Effector CD8-positive, alpha-beta T cell (primary cell): ENCODE data around the gene MAMDC2.
"Not testable (repeated sequence)": the region's sequence is repeated elsewhere in the genome, so short reads cannot be mapped to it uniquely, and the experiment has no call there.

Experiments
- DNase-seq: peaks from one replicate; lab custom pipeline; 2025; lab: John Stamatoyannopoulos, UW

The MAMDC2 gene

GRCh38 chr9:70038171-70038621 lies 5.5 kb upstream of the MAMDC2 start:
- not testable (repeated sequence) for DNase-seq

GRCh38 chr9:70040376-70040903 lies 3.2 kb upstream of the MAMDC2 start:
- DNase-seq, result no peak

GRCh38 chr9:70042461-70043215 lies 1.0 kb upstream of the MAMDC2 start:
- DNase-seq, result no peak

- DNase-seq, result no peak
Observed at GRCh38 chr9:70043285-70043684, 363 bp upstream of the MAMDC2 start.

GRCh38 chr9:70044490-70045307 lies 1.1 kb downstream of the MAMDC2 start:
- DNase-seq, result no peak

- DNase-seq, result no peak
Observed at GRCh38 chr9:70045452-70045851, 1.8 kb downstream of the MAMDC2 start.

GRCh38 chr9:70046274-70047070 lies 2.8 kb downstream of the MAMDC2 start:
- DNase-seq, result no peak

- DNase-seq, result no peak
Observed at GRCh38 chr9:70049236-70049635, 5.6 kb downstream of the MAMDC2 start.

GRCh38 chr9:70049672-70050271 lies 6.1 kb downstream of the MAMDC2 start:
- no peak for DNase-seq

GRCh38 chr9:70052768-70053167 lies 9.1 kb downstream of the MAMDC2 start:
- no peak for DNase-seq

GRCh38 chr9:70053864-70054263 lies 10.2 kb downstream of the MAMDC2 start:
- DNase-seq, result no peak

- DNase-seq, result no peak
Observed at GRCh38 chr9:70054521-70054920, 10.9 kb downstream of the MAMDC2 start.

GRCh38 chr9:70055406-70056210 lies 12.0 kb downstream of the MAMDC2 start:
- DNase-seq, result no peak

GRCh38 chr9:70056211-70056944 lies 12.7 kb downstream of the MAMDC2 start:
- no peak for DNase-seq

GRCh38 chr9:70058569-70059116 lies 15.0 kb downstream of the MAMDC2 start:
- no peak for DNase-seq

GRCh38 chr9:70060148-70060882 lies 16.7 kb downstream of the MAMDC2 start:
- no peak for DNase-seq

GRCh38 chr9:70060883-70061507 lies 17.3 kb downstream of the MAMDC2 start:
- no peak for DNase-seq

GRCh38 chr9:70061776-70062175 lies 18.1 kb downstream of the MAMDC2 start:
- no peak for DNase-seq

- no peak for DNase-seq
Observed at GRCh38 chr9:70064496-70064895, 20.8 kb downstream of the MAMDC2 start.
